ENCODE measurements around the gene HTR7.
"Not testable (repeated sequence)": the region's sequence is repeated elsewhere in the genome, so short reads cannot be mapped to it uniquely, and the experiment has no call there.

HTR7 gene

GRCh38 chr10:90857635-90858460, at the start of gene HTR7:
Gene HTR7 (minus strand): TSS chr10:90858039. CDS start chr10:90857671, 368 bp downstream.
- DNase-seq, result no peak

DNA sequence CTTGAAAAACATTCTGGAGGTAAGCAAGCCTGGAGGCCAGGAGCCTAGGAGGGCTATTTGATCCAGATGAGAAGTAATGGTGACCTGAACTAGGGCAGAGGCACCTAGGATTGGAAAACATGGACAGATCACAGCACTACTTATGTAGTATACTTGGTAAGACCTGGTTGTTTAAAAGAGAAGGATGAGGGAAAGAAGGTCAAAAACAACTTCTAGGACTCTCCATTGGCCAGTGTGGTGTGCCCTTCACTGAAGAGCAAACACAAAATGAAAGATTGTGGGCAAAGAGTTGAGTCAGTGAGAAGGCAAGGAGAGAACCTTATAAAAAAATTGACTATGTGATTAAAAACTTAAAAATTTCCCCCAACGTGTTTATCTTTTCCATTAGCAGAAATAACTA, 48.8 kb upstream of the HTR7 start:
- DNase-seq, result no peak

- no peak for DNase-seq
These were observed 48.1 kb upstream of the HTR7 start for GRCh38 chr10:90905925-90906324.

GRCh38 chr10:90896916-90897315, 39.1 kb upstream of the HTR7 start:
- not testable (repeated sequence) for DNase-seq

DNA sequence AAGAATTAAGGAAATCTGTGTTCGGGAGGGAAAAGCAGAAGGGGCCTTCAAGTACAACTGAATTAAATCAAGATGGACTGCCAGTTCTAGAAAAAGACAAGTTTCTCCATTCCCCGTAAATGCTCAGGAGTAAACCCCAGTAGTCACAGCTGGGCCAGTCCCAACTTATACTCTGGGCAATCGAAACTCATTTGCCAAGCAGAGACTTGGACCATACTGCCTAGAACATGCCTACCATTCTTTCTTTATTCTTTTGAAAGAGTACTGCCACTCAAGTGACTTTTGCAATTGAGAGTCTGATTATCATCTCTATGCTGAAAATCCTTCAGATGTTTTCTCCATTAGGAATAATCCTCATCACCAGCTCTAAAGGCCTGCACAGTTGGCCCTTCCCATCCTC, 35.4 kb upstream of the HTR7 start:
- no peak for DNase-seq

DNA sequence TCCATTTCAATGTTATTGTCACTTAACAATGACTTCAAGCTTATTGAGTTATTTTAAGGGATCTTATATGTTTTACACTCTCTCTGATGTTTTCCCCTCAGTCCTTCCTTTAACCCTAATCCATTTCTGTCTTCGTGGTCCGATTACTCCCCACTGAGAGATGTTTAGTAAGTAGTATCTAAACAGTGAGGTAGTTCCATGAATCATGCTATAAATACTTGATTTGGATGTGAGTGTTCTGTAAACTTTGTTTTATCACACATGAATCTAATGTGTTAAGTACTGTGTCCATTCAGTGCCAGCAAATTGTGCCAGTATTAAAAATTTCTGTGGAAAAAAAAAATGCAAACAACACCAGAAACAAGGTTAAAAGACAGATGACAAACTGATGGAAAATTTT, 32.5 kb upstream of the HTR7 start:
- no peak for DNase-seq

DNA sequence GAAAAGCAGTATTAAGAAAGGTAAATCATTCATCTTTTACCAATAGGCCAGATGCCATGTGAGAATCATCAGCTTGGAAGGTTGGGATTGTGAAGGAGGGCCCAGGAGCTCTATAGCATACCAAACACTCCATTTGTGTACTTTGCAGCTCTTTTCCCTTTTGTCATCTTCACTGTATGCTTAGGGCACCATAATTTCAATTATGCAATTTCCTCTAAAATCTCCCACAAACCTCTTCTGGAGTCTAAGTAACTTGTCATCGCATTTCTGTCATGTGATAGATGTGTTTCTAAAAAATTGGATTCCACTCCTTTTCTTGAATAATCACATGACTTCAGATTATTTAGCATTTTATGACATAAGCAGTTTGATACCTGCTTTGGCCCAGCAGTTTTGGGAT, 31.8 kb upstream of the HTR7 start:
- no peak for DNase-seq

GRCh38 chr10:90888387-90888786, 30.5 kb upstream of the HTR7 start:
- DNase-seq, result no peak

GRCh38 chr10:90887555-90887954, 29.7 kb upstream of the HTR7 start:
- no peak for DNase-seq

DNA sequence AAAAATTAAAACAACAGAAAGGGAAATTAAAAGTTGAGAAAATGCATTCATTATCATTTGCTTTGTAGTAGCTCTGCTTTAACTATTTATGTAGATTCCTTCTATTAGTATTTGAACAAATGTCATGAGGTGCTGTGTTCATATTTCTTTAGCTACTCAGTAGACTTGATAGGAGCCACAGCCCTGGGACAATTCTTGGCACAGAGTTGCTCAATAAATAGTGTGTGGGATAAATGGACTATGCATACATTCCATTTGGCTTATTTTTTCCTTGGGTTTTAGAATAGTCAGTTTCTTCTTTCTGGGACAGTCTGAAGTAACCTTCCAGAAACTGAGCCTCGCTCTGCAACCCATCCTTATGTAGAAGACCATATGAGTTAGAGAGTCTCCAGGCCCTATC, 27.3 kb upstream of the HTR7 start:
- no peak for DNase-seq

DNA sequence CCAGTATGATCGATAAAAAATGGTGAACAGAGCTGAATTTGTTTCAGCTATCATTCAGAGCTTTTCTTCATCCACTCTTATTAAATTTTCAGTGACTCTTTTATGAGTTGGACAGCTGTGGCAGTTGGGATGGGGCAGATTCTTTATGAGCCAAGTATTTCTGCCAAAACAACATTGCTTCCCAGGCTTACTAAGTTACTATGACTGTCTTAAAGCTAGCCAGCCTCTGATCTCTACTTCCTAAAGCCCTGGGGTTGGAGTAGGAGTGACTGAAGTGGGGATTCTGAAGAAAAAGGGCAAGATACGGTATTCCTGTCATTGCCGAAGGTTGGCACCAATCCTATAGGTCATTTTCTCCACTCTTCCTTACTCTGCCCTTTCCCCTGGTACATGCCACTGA, 26.6 kb upstream of the HTR7 start:
- DNase-seq, result no peak

DNA sequence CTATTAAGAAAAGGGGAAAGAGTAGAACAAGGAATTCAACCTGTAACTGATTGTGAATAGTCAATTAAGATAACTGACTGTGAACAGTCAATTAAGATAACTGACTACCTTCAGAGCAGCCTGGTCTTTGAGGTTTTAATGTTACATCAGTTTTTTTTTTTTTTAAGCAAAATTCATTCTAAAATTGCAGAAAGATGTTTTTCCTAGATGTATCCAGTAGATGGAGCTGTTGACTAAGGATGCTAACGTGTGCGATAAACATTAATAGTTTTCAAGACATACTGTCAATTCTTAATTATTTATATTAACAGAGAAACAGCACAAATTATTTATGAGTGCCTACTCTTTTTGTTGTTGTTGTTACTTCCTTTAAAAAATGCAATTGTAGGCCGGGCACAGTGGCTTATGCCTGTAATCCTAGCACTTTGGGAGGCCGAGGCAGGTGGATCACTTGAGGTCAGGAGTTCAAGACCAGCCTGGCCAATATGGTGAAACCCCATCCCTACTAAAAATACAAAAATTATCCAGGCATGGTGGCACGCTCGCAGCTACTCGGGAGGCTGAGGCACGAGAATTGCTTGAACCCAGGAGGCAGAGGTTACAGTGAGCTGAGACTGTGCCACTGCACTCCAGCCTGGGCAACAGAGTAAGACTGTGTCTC, 22.4 kb upstream of the HTR7 start:
- DNase-seq, result not testable (repeated sequence)

GRCh38 chr10:90879062-90879461, 21.2 kb upstream of the HTR7 start:
- no peak for DNase-seq

- no peak for DNase-seq
These were observed 14.8 kb upstream of the HTR7 start for GRCh38 chr10:90872648-90873020.

DNA sequence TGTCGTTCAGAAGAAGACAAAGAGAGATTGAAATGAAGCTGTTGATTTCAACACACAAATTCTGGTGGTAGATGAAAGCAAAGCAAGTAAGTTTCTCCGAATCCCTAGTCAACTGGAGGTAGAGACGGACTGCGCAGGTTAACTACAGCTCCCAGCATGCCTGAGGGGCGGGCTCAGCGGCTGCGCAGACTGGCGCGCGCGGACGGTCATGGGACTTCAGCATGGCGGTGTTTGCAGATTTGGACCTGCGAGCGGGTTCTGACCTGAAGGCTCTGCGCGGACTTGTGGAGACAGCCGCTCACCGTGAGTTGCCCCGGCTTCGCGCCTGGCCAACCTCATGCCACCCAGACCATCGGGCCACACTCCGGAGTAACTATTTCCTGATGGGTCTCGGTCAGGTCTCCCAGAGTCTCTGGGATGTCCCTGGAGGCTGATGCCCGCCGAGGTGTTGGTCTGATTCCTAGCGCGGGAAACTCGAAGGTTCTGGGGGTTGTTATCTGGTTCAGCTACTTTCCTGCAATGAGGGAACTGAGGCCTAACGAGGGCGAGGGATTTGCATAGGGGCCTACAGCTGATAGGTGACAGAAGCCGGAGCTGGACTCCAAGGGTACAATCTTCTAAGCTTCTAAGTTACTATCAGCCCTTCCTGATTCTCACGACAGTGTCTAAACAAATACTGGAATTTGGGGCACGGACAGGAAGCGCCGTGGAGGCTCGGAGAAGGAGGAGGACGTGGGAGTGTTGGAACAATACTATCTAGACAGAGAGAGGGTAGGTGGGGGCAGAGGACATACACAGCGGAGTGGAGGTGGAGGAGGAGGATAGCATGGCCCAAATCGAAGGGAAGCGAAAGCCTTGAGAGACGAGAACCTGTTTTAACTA, 14.2 kb upstream of the HTR7 start, which contains the start of gene RPP30:
Gene RPP30, plus strand, starts transcription at position 209 of the 882 bp plus-strand sequence. Its CDS starts 13 bp downstream, at position 222.
- DNase-seq, result peak; percentile 20

GRCh38 chr10:90871279-90871765, 13.5 kb upstream of the HTR7 start:
- no peak for DNase-seq

DNA sequence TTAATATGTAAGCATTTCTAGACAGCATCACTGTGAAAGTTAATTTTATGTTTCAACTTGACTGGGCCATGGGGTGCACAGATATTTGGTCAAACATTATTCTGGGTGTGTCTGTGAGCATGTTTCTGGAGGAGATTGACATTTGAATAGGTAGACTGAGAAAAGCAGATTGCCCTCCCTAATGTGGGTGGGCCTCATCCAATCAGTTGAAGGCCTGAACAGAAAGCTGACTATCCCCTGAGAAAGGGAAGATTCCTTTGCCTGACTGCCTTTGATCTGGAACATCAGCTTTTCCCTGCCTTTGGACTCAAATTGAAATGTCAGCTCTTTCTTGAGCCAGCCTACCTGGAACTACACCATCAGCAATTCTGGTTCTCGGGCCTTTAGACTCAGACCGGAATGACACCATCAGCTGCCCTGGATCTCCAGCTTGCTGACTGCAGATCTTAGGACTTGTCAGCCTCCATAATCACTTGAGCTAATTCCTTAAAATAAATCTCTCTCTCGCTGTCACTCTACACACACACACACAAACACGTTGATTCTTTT, 8.3 kb upstream of the HTR7 start:
- no peak for DNase-seq

DNA sequence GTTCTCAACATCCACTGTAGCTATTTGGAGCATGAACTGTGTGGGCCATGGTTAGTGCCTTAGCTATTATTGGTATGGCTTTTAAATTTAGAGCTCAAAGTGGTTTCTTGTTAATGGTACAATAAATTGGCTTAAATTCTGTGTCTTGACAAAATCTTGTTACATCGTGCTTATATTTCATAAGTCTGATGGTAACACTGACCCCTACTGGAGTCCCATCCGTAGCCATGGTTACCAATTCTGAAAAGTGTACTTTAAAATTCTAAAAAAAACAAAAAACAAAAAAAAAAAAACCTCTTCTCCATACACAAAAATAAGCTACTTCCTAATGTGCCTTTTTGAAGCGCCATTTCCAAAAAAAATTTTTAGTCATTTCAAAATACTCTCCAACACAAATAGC, 7.6 kb upstream of the HTR7 start:
- no peak for DNase-seq

DNA sequence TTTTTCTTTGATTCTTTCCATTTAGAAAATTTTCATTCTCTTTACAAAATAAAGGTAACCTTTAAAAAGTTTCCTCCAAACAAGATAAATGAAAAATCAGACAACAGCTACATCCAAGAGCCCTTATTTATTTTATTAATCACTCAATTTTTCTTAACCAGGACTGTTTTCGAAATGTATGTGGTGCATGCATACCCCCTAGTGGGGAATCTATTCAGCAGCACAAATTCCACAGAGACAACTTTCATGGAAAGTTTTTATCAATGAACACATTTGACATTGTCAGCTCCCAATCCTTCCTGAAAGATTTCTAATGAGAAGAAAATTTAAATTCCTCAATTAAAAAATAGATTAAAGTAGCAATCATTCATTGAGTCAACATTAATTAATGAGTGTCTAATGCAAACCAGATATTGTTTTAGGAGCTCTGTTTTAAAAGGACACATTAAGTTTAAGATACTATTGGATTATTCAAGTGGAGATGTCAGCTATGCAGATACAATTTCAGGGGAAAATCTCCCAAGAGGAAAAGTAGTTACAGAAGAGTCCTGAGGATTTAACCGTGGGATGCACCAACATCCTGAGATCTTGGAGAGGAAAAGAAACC, 5.2 kb upstream of the HTR7 start:
- DNase-seq, result no peak

DNA sequence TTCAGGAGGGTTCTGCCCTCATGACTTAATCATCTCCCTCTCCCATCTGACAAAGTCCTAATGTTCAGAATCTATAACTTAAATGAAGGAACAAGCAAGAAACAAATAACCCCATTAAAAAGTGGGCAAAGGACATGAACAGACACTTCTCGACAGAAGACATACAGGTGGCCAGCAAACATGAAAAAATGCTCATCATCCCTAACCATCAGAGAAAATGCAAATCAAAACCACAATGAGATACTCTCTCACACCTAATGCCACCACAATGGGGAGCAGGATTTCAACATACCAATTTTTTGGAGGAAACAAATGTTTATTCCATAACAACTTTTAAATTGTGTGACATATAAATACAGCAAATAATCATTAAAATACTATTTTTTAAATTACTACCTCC, 3.0 kb upstream of the HTR7 start:
- DNase-seq, result no peak

GRCh38 chr10:90859321-90859751, 1.5 kb upstream of the HTR7 start:
- no peak for DNase-seq

- no peak for DNase-seq
These were observed 676 bp upstream of the HTR7 start for GRCh38 chr10:90858461-90858968.
